Stimulated activated CD8-positive, alpha-beta memory T cell treated with anti-CD3 and anti-CD28 coated beads, Interleukin-4, amount 100 ng/mL, for 1 hour (primary cell): Measurements from ENCODE around the gene B3GNT5.

Experiments used
- DNase-seq, 2 donors: peaks; one replicate each; pipeline ENCODE4 v3.0.0-alpha.2; 2020; ENCODE audit warnings: low read depth in 2 of 2, low spot score in 1 of 2

Gene B3GNT5, protein sequence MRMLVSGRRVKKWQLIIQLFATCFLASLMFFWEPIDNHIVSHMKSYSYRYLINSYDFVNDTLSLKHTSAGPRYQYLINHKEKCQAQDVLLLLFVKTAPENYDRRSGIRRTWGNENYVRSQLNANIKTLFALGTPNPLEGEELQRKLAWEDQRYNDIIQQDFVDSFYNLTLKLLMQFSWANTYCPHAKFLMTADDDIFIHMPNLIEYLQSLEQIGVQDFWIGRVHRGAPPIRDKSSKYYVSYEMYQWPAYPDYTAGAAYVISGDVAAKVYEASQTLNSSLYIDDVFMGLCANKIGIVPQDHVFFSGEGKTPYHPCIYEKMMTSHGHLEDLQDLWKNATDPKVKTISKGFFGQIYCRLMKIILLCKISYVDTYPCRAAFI

DNA sequence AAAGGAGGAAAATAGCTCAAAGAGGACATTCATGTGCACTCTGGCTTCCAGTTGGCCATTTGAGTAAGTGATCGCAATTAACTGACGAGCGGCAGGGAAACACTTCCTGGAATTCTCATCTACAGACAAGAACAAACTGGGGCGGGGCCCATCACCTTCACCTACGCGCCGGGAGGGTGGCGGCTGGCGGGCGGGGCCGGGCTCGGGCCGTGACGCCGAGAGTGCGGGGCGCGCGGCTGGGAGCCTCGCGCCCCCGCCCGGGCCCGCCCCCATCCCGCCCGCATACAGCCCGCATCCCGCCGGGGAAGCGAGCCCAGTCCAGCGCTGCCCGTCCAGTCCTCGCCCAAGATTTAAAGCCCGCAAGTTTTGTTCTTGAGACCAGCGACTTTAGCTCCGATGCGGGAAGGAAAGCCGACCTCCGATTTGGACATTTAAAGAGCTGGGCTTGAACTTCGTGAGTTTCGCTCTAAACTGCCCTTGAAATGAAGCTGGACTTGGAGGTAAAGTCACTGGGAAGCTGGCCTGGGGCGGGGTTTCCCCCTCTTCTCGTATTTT lies at the start of gene B3GNT5:
TSS of gene B3GNT5 (plus strand) at position 281 of the 555 bp plus-strand sequence. CDS start 16,546 bp downstream, outside the sequence.
- DNase-seq = no peak

DNA sequence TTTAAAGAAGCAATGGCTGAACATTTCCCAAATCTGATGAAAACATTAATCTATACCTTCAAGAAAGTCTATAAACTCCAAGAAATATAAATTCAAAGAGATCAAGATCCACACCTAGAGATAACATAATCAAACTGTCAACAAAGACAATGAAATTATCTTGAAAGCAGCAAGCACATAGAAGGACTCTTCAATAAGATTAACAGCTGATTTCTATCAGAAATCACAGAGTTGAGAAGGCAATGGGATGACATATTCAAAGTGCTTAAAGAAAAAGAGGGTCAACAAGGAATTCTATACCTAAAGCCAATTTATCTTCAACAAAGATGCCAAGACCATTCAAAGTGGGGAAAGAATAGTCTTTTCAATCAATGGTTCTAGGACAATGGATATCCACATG lies 49.4 kb upstream of the B3GNT5 start:
- no peak for DNase-seq

DNA sequence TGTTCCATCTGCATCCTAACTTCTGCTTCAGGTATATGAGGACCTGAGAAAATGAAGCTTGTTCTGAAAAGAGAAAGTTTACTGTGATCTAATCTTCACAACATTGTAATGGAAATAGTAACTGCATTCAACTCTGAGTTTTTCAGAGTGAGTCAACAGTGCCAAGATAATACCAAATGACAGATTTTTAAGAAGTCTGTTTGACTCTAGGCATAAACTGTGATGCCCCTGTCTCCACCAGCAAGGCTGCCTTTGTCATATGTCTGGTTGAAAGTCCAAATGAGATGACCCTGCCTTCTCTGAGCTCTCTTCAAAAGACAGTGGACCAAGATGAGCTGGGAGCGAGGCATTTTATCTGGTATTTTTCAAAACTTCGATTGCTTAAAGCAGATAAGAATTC lies 44.8 kb upstream of the B3GNT5 start:
- no peak for DNase-seq

DNA sequence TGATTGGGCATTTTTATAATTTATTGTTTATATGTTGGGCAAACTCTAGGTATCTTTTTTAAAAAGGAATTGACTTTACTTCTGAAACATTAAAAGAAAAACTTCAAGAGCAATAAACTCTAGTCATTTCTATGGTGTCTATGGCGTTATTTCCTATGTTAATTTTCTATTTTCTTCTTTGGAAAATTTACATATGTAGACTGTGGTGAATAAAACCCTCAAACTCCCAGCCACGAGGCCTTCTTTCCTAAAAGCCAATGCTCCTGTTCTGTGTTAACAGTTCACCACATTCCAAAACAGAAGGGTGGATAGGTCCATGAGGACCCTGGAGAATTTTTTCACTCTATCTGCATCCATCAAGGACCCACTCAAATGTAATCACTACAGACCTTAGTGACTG lies 44.3 kb upstream of the B3GNT5 start:
- no peak for DNase-seq

DNA sequence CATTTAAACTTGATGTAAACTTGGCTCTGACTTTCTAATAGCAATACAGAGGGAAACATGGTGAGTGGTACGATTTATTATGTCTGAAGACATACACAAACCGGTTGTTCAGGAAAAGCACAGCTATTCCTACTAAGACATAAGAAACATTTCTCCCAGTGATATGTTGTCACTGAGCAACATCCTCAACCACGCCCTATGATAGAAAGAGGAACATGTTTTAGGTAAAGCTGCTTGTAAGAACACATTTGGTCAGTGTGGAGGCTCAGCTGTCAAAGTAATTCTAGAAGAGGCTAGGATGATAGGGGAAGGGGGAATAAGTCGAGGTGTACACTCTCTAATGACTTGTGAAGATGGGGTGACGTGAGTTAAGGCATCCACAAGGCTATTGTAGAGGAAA lies 42.7 kb upstream of the B3GNT5 start:
- no peak for DNase-seq

DNA sequence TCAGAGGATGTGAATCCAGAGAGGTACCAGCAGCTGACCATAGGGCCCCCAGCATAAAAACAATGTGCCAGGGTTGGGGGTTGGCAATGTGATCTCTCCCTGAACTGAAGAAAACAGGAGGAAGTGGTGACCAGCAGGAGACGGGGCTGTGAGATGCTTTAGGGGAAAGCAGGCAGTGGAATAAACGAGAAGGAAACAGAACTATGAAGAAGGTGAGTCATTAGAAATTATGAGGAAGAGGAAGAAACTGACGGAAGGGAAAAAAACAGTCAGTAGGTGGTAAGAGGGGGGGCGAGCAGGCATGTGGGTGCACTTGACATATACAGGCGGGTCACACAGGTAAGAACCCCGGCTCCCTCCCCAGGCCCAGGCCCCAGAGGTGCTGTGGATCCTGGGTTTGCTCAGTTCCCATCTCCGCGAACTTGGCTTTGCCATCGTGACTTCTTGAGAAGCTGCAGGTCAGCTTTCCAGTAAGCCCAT lies 42.2 kb upstream of the B3GNT5 start:
- no peak for DNase-seq

DNA sequence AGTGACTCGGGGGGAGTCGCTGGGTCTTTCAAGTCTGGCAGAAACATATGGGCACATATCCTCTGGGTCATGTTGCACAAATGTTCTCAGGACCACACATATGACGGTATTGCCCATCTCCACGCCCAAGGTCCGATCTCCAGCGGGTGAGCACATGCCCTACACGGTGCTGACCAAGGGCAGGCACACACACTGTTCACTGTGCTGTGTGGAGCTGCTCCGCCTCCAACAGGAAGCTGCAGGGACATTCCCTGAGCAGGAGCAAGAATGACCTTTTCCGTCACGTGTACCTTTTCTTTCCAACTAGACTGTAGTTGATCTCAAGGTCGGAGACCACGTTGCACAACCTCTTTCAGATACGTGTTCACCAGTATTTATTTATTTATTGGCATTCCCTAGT lies 41.7 kb upstream of the B3GNT5 start:
- no peak for DNase-seq

DNA sequence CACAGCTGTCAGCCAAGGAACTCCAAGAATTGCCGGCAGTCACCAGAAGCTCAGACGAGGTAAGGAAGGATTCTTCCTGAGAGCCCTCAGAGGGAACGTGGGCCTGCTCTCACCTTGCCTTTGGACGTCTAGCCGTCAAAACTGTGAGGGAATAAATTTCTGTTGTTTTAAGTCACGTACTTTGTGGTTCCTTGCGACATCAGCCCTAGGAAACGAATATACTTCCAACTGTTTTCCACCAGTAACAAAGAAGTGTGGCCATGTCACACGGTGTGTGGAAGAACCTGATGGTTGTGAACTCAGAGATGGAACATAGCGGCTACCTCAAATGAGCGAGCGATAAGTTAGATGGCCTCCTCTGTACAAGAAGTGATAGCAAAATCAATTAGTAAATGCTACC lies 41.0 kb upstream of the B3GNT5 start:
- no peak for DNase-seq

DNA sequence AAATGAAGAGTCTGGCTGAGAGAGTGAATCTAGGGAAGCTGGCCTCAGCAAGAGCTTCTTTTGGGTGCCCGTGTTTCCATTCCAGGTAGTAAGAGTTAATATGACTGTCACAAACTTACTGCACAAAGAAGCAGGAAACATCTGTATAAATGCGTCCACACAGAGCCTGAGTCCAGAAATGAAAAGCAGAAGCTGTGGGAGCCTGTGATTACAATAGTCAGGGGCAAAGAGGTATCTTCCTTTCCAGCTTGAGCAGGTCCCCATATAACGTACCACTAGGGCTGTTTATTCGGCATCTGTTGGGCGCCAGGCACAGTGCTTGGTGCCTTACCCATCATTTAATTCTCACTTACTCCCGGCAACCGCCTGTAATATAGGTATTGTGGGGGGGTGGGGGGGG lies 40.5 kb upstream of the B3GNT5 start:
- no peak for DNase-seq

DNA sequence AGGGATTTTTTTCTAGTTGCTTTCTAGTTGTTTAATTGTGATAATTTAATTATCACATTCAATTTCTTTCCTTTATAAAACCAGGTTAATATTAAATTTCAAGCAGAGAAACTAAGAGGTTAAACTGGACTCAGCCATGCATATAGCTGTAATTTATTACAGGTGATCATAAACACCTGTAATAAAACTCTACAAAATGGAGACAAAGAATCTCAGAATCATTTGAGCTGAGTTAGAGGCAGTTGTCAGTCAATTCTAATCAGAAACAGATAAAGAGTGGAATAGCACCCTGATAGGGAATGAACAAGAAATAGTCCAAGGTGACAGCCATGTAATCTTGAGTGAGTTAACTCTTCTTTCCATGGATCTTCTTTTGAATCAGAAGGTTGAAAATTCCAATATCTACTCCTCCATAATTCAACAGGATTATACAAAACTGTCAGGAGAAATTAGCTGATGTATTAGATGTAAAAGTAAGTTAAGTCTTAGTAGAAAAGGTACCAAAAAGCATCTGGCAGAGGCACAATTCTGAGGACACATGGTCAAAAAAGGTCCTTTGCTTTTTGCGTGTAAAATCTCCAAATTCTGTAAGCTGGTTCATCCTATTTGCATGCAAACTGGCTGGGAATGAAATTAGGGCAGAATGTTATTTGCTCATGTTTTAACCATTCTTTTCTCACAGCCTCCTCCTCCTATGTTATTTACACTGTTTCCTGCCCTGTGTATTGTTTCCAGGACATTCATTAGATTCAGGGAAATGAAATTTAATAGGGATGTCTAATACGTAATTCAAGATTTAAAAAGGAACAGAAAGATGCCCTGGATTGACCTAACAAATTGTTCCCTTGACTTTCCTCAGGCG lies 39.4 kb upstream of the B3GNT5 start:
- no peak for DNase-seq

DNA sequence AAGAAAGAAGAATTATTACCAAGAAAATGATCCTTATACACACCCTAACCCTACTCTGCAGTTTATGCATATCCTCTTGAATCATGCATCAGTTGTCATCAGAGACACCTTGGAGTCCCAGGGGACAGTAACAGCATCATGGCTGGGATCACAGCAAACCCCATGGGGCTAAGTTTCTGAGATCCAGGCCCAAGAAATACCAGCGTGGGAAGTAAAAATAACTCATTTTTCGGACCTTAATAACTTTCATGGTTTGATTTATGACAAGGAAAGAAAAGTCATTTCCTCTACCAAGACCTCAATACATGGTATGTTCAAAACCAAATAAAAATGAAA lies 38.8 kb upstream of the B3GNT5 start:
- no peak for DNase-seq

DNA sequence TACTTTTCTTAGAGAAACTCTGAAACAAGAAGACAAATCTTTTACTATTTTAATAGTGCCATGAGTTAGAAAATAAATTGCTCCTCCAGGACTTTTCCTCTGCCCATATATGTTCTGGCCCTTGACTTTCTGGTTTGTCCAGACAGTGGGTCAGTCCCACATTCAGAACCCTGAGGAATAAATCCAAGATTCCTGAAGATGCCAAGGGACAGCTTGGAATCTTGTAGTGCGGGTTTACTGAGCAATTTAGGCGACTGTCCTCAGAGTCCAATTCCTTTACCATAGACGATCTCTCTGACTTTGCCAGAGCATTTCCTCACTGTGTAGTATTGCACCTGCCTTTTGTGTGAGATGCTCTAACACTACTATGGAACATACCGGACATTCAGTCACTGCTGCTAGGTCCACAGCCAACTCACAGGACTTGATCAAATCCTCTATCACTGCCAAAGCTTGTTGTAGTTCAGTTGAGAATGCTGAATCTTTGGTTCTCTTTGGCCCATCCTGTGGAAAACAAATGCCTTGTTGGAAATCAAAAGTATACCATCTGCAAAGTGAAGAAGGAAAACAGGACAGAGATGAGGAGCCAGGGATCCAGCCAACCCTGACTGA lies 37.4 kb upstream of the B3GNT5 start:
- no peak for DNase-seq

DNA sequence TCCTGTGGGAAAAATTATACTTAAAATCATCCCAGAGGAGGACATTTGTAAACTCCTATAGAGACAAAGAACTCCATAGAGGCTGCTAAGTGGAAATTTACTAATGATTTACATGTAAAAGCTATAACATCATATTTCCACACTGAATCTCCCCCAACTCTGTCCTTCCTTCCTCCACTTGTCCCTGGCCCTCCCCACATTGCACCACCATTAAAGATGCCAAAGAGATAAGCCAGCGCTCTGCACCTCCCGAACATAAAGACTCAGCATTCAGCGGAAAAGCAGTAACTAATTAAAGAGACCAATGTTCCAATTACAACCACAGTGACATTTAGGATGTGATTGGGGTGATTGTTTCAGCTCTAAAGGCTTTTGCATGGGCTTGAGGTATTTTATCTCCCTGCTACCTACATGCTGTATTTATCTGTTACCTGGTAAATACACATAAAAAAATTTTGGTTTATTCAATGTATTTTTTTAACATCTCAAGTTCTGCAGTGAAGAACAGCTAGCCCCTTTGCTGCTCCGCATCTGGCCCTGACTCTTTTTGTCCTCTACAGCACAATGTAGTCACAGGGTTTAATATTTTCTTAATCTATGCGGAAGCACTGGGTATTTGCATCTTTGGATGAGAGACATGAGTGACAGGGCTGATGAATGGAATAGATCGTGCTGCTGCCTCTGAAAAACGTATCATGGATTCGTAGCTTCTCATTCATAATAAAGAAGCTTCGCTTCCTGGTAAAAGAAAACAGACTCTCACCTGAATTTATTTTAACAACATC lies 35.3 kb upstream of the B3GNT5 start:
- no peak for DNase-seq

DNA sequence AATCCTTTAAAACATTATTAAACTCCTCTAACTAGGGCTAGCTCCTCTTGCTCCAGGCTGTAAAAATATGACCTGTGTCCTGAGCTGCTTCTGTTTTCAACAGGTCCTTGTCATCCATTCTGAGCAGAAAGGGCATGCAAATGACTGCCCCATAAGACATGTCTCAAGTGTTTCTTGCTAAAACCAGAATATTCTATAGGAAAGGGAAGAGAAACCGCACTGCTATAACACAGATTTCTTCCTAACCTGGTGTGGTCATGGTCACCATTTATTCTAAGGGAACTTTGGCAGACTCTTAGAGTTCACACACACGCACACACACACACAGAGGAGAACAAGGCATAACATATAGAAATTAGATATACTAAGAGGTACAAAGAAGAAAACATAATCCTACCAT lies 34.2 kb upstream of the B3GNT5 start:
- no peak for DNase-seq

DNA sequence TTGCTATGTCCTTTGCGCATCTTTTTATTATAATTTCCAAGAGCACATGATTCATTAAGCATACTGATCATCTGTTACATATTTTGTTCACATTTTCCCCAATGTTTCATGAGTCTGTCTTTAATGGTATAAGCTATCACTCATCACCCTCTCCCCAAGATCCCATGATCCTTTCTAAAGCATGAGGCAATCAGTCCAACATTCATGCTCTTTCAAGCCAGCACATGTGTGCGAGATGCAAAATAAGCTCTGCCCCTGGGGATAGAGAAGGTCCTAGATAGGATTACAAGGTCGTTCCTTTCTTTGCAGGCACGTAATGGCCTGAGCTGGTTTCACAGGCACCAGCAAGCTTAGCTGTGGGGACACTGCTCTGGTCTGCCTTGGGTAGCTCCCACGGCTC lies 32.2 kb upstream of the B3GNT5 start:
- no peak for DNase-seq

DNA sequence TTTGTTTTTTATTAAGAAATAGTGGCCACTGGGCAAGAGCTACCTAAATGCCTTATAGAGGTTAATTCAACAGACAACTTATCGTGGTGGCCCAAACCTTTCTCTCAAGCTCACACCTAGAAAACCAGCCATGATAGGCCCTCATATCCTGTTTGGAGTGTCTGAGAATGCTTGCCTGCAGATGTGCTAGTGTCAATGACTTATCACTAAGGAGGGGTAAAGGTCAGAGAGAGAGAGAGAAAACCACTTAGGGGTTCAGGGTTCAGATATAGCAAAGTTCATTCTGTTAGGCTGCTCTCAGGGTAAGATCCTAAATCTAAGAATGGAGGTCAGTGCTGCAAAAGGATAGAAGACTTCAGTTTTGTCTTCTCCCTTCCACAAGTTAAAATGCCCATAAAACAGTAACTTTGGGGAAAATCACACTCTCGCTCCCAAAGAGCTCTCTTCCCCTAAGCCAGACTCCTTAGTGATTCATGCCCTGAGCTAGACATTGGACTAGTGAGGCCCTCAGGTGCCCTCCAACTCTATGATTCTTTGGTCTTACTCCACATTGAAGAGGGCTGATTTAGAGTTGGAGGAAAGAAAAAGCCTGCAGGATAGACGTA lies 30.3 kb upstream of the B3GNT5 start:
- DNase-seq = no peak

DNA sequence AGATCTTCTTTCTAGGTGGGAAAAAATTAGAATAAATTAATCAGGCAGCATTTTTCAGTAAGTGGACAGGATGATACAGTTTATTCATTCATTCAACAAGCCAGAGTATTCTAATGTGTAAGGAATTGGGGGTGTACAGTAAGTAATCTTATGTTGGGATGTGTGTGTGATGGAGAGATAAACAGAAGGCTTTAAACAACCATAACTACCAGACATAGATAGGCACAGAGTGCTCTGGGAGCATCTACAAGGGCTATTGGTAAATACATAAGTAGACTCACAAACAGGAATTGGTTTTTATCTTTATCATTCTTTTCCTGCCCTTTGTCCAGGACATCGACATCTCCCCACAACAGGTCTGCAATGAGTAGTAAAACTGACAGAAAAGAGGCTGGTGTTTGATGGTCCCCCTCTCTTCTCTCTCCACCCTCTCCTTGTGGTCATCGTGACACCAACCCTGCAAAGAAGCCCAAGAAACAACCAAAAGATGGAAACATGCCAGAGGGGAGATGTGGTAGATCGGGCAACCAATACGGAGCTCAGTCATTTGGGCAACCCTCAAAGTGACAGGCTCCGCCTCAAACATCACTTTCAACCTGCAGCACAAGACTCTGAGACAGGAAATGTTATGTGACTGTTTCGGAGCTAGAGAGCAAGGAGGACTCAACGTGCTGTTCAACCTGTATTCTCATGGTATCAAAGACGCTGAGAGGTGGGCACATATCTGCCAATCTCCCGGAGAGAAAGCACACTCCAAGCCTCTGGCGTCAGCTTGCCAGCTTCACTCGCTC lies 28.7 kb upstream of the B3GNT5 start:
- DNase-seq = peak in 1 of 2 donors; percentile 3

DNA sequence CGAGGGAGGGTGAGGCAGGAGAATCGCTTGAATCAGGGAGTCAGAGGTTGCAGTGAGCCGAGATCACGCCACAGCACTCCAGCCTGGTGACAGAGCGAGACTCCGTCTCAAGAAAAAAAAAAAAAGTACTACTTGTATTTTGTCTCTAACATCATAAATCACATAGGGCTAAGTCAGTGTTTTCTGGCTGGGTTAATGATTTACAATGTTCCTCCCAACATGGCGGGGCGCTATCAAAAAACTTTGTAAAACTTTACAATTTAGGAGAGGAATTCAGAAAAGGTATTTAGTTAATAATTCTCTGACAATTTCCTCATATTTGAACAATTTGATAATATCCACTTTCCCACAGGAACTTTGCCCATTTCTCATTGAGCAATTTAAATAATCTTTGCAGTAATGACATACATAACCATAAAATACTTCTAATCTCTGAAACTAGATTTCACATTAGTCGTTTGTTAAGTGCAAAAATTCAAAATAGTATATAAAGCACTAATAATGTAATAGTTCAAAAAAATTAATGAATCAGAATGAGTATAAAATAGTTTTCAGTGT lies 26.6 kb upstream of the B3GNT5 start:
- DNase-seq = no peak

DNA sequence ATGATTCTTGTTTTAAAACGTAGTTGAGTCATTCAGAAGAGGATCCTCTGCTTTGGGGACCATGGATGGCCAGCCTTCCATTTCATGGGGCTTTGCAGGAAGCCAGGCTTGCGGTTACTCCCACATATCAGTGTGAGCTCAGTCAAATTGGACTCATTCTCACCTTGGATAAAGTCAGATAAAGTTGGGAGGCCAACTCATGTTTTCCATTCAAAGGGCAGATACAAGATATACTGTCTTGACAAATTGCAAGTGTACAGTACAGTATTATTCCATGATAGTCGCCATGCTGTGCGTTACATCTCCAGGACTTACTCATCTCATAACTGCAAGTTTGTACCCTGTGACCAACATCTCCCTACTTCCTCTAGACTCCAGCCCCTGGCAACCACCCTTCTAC lies 25.5 kb upstream of the B3GNT5 start:
- no peak for DNase-seq
